ENCODE results near the gene C2orf49.

DNA sequence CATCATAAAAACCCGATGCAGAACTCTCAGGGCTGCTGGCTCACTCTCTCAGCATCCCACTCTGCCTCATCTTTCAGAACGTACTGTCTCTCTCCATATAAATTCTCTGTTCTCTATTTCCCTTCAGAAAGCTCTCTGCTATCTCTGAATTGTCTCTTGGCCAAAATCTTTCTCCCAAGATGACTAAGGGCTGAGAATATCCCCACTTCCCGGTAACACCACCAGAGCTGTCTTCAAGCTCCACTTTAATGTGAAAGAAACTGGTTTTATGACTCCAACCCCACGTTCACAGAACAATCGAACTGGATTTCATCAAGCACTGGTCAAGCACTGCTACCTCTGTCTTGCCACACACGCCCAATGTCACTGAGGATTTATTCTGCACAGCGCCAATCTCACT is 30.2 kb upstream of the C2orf49 start:
- no peak for TF ChIP-seq EZH2 (IDR thresholded peaks at IDR 0.05; ENCODE audit: borderline replicate concordance, low read depth, low read length)
- TF ChIP-seq RAD21 (CRISPR knock-in tag; conservative IDR thresholded peaks at IDR 0.05 in 1 of 2, IDR thresholded peaks at IDR 0.05 in 1 of 2): no peak
- no peak for TF ChIP-seq FOXP1 (CRISPR knock-in tag; IDR thresholded peaks at IDR 0.05)
- no peak for TF ChIP-seq BACH1 (tag; IDR thresholded peaks at IDR 0.05)

Measured in K562 (cell line).